DOHH2 (cell line): ENCODE data around the gene BAHD1.

Experiments used
- CTCF ChIP-seq: fragments of 200-600 bp; sonication (generic); IDR thresholded peaks from one replicate; pipeline ENCODE4 v1.5.1; 2014; ENCODE audit warnings: antibody characterized with exemption, mild to moderate bottlenecking, low read depth, low read length; ENCODE audit not compliant: poor library complexity, severe bottlenecking
- EZH2phosphoT487 ChIP-seq: fragments of 200-600 bp; sonication (generic); IDR thresholded peaks from 2 replicates; pipeline ENCODE4 v1.6.1; 2017; ENCODE audit warnings: borderline replicate concordance, mild to moderate bottlenecking, antibody characterized with exemption, low read length, moderate library complexity, mixed read lengths

GRCh38 chr15:40409366-40409765 lies 31.4 kb upstream of the BAHD1 start:
- no peak for TF ChIP-seq CTCF
- no peak for TF ChIP-seq EZH2phosphoT487
